Tracheal epithelial cell (primary cell): ENCODE data around the gene ETF1. TPM values are rescaled to one million over a fixed set of nuclear protein-coding genes. Genes with fewer than 3 reads are reported as not detected.

Experiments used
- total RNA-seq: library from RNA; depleted of rRNA; stranded (reverse); fragments of >200 nt; gene quantifications from 2 replicates; pipeline ENCODE4 v1.2.1, GENCODE V29; 2014

The ETF1 gene
- 175 and 185 TPM in 2 replicates for total RNA-seq

GRCh38 chr5:138542956-138543729 is at the start of gene ETF1:
TSS of gene ETF1 (minus strand) at chr5:138543236. CDS start at chr5:138542918, 318 bp downstream.

GRCh38 chr5:138575194-138576015 is 32.4 kb upstream of the ETF1 start, which contains the start of gene HSPA9:
TSS of gene HSPA9 (minus strand) at chr5:138575401. CDS start at chr5:138575318, 83 bp downstream.

GRCh38 chr5:138465261-138466124 is 77.5 kb downstream of the ETF1 start, which contains the start of gene EGR1:
TSS of gene EGR1 (plus strand) at chr5:138465479. CDS start at chr5:138465762, 283 bp downstream.

Other genes starting within 250 kb of the ETF1 start
- 0.72 TPM in 1 of 2 replicates, not detected in the other for gene CDC25C, start 211.4 kb downstream of the ETF1 start, total RNA-seq
- gene FAM53C, start 205.0 kb downstream of the ETF1 start, total RNA-seq = 12.4 and 19.5 TPM in 2 replicates
- gene KDM3B, start 190.6 kb downstream of the ETF1 start, total RNA-seq = 36.4 and 42.0 TPM in 2 replicates
- gene REEP2, start 104.2 kb downstream of the ETF1 start, total RNA-seq = 1.9 and 6.3 TPM in 2 replicates
- 5.1 and 6.6 TPM in 2 replicates for gene EGR1, start 77.8 kb downstream of the ETF1 start, total RNA-seq
- 725 and 792 TPM in 2 replicates for gene HSPA9, start 32.2 kb upstream of the ETF1 start, total RNA-seq
- 448 and 544 TPM in 2 replicates for gene CTNNA1, start 210.2 kb upstream of the ETF1 start, total RNA-seq